NCI-H2171 treated with DMSO at 0.1 percent for 48 hours (cell line): ENCODE results near the gene POLDIP3.
"Not testable (repeated sequence)": the region's sequence is repeated elsewhere in the genome, so short reads cannot be mapped to it uniquely, and the experiment has no call there.

Source experiments
- DNase-seq: peaks from one replicate; lab custom pipeline; 2025; lab: John Stamatoyannopoulos, UW

Gene POLDIP3

GRCh38 chr22:42619261-42620063 lies 4.8 kb upstream of the POLDIP3 start:
- DNase-seq, result no peak

- DNase-seq, result no peak
Observed at GRCh38 chr22:42617155-42617983, 2.7 kb upstream of the POLDIP3 start.

GRCh38 chr22:42615860-42616175 lies 1.1 kb upstream of the POLDIP3 start:
- DNase-seq, result not testable (repeated sequence)

- peak; percentile 99 for DNase-seq
Observed at GRCh38 chr22:42615092-42615859, 593 bp upstream of the POLDIP3 start.

- no peak for DNase-seq
Observed at GRCh38 chr22:42613872-42614301, 796 bp downstream of the POLDIP3 start.

GRCh38 chr22:42612336-42612735 lies 2.3 kb downstream of the POLDIP3 start:
- no peak for DNase-seq

- DNase-seq, result no peak
Observed at GRCh38 chr22:42611051-42611450, 3.6 kb downstream of the POLDIP3 start.

- no peak for DNase-seq
Observed at GRCh38 chr22:42610186-42610585, 4.5 kb downstream of the POLDIP3 start.

- DNase-seq, result peak; percentile 13
Observed at GRCh38 chr22:42608823-42609361, 5.8 kb downstream of the POLDIP3 start.

GRCh38 chr22:42608136-42608822 lies 6.4 kb downstream of the POLDIP3 start:
- DNase-seq, result no peak

- DNase-seq, result not testable (repeated sequence)
Observed at GRCh38 chr22:42607641-42608040, 7.0 kb downstream of the POLDIP3 start.

GRCh38 chr22:42604403-42604802 lies 10.3 kb downstream of the POLDIP3 start:
- DNase-seq, result no peak

GRCh38 chr22:42603427-42603826 lies 11.3 kb downstream of the POLDIP3 start:
- DNase-seq, result no peak

GRCh38 chr22:42602470-42602869 lies 12.2 kb downstream of the POLDIP3 start:
- no peak for DNase-seq

GRCh38 chr22:42601879-42602465 lies 12.7 kb downstream of the POLDIP3 start:
- DNase-seq, result no peak

- DNase-seq, result no peak
Observed at GRCh38 chr22:42596863-42597530, 17.7 kb downstream of the POLDIP3 start.

- DNase-seq, result no peak
Observed at GRCh38 chr22:42596336-42596735, 18.3 kb downstream of the POLDIP3 start.

- DNase-seq, result no peak
Observed at GRCh38 chr22:42595434-42595833, 19.2 kb downstream of the POLDIP3 start.

- DNase-seq, result no peak
Observed at GRCh38 chr22:42591987-42592386, 22.7 kb downstream of the POLDIP3 start.

GRCh38 chr22:42587588-42588175 lies 27.0 kb downstream of the POLDIP3 start:
- no peak for DNase-seq
